IMR-90 (cell line): Measurements from ENCODE around the gene ABCA3. TPM values are rescaled to one million over a fixed set of nuclear protein-coding genes. Genes with fewer than 3 reads are reported as not detected.

Experiments
- ATAC-seq: fragments of 200-7000 bp; cut with Tn5 transposase; 2 replicates; pipeline ENCODE4 v1.9.1; 2020; ENCODE audit warnings: low read depth, mild to moderate bottlenecking, moderate library complexity
- BruUV-seq: library from RNA; stranded (reverse); fragments of 400-500 nt; replicated peaks from 2 replicates; lab custom pipeline; 2021; lab: Mats Ljungman, UMichigan
- CTCF ChIA-PET: fragments of 300-600 bp; formaldehyde crosslinking; extraction: SDS; loops from one replicate; lab custom pipeline; 2021; ENCODE audit warnings: antibody characterized with exemption; lab: Yijun Ruan, JAX
- POLR2A ChIA-PET: fragments of 300-600 bp; sonication (Branson Sonifier 250); formaldehyde crosslinking; loops from one replicate; lab custom pipeline; 2022; ENCODE audit warnings: antibody characterized with exemption; ENCODE audit not compliant: unreplicated experiment; lab: Charles Lee
- DNase-seq: peaks from one replicate; pipeline ENCODE4 v3.0.0; 2013
- H2AFZ ChIP-seq: replicated peaks from 2 replicates; pipeline ENCODE3; 2013; ENCODE audit warnings: low read length, mild to moderate bottlenecking; ENCODE audit not compliant: poor library complexity
- H2AK5ac ChIP-seq: 2 replicates; pipeline ENCODE4 v1.6.1; 2013; ENCODE audit warnings: low read depth, low read length, inconsistent platforms
- H2AK9ac ChIP-seq: replicated peaks from 2 replicates; pipeline ENCODE3; 2013; ENCODE audit warnings: mild to moderate bottlenecking, low read depth, low read length, moderate library complexity; ENCODE audit not compliant: poor library complexity
- H2BK120ac ChIP-seq: 2 replicates; pipeline ENCODE4 v1.6.1; 2013; ENCODE audit warnings: low read depth, low read length, inconsistent platforms
- H2BK15ac ChIP-seq: 3 replicates; pipeline ENCODE4 v1.6.1; 2013; ENCODE audit warnings: low read depth, low read length, inconsistent platforms
- H2BK20ac ChIP-seq: 2 replicates; pipeline ENCODE4 v1.6.1; 2013; ENCODE audit warnings: low read depth, mild to moderate bottlenecking, inconsistent platforms, low read length, moderate library complexity
- H2BK5ac ChIP-seq: 2 replicates; pipeline ENCODE4 v1.6.1; 2013; ENCODE audit warnings: mild to moderate bottlenecking, low read depth, low read length, inconsistent platforms; ENCODE audit not compliant: poor library complexity, severe bottlenecking
- H3K14ac ChIP-seq: replicated peaks from 2 replicates; pipeline ENCODE4 v1.6.1; 2013; ENCODE audit warnings: low read depth, low read length, inconsistent platforms
- H3K18ac ChIP-seq: 2 replicates; pipeline ENCODE4 v1.6.1; 2013; ENCODE audit warnings: low read depth, low read length, control low read depth
- H3K23ac ChIP-seq: 2 replicates; pipeline ENCODE4 v1.6.1; 2013; ENCODE audit warnings: low read depth, low read length, inconsistent platforms
- H3K27ac ChIP-seq: 2 replicates; pipeline ENCODE4 v1.5.1; 2013; ENCODE audit warnings: mild to moderate bottlenecking, control low read depth, low read length; ENCODE audit not compliant: insufficient read depth
- H3K27me3 ChIP-seq: 2 replicates; pipeline ENCODE4 v1.6.1; 2013; ENCODE audit warnings: low read length; ENCODE audit not compliant: control insufficient read depth, insufficient read depth
- H3K36me3 ChIP-seq: 2 replicates; pipeline ENCODE4 v1.6.1; 2013; ENCODE audit warnings: low read length, mixed read lengths; ENCODE audit not compliant: control insufficient read depth, insufficient read depth
- H3K4ac ChIP-seq: 2 replicates; pipeline ENCODE4 v1.6.1; 2013; ENCODE audit warnings: low read depth, low read length, inconsistent platforms
- H3K4me1 ChIP-seq: 2 replicates; pipeline ENCODE4 v1.6.1; 2013; ENCODE audit warnings: low read length, mixed read lengths; ENCODE audit not compliant: control insufficient read depth, insufficient read depth
- H3K4me2 ChIP-seq: 2 replicates; pipeline ENCODE4 v1.6.1; 2013; ENCODE audit warnings: low read depth, mild to moderate bottlenecking, control low read depth, low read length, moderate library complexity
- H3K4me3 ChIP-seq: 2 replicates; pipeline ENCODE4 v1.5.1; 2013; ENCODE audit warnings: low read depth, mild to moderate bottlenecking, control low read depth, low read length, moderate library complexity; ENCODE audit not compliant: insufficient read depth
- H3K56ac ChIP-seq: 2 replicates; pipeline ENCODE4 v1.6.1; 2013; ENCODE audit warnings: low read length, inconsistent platforms; ENCODE audit not compliant: insufficient read depth; ENCODE audit errors: extremely low read depth
- H3K79me1 ChIP-seq, 2 experiments: 2 replicates each; pipeline ENCODE4 v1.6.1; 2013; ENCODE audit warnings: low read length in 2 of 2, inconsistent platforms in 1 of 2, low read depth in 1 of 2
- H3K9ac ChIP-seq: 2 replicates; pipeline ENCODE4 v1.6.1; 2013; ENCODE audit warnings: low read depth, low read length, control low read depth
- H3K9me1 ChIP-seq: 2 replicates; pipeline ENCODE4 v1.6.1; 2013; ENCODE audit warnings: low read length, inconsistent platforms; ENCODE audit not compliant: insufficient read depth
- H3K9me3 ChIP-seq: 2 replicates; pipeline ENCODE4 v1.6.1; 2013; ENCODE audit warnings: low read length; ENCODE audit not compliant: control insufficient read depth, insufficient read depth
- H4K20me1 ChIP-seq: 2 replicates; pipeline ENCODE4 v1.6.1; 2013; ENCODE audit warnings: low read length, inconsistent platforms; ENCODE audit not compliant: insufficient read depth
- H4K5ac ChIP-seq: 2 replicates; pipeline ENCODE4 v1.6.1; 2013; ENCODE audit warnings: mild to moderate bottlenecking, low read depth, low read length, control low read depth
- H4K8ac ChIP-seq, 2 experiments: 2 replicates each; pipeline ENCODE4 v1.6.1; 2013; ENCODE audit warnings: low read depth in 2 of 2, low read length in 2 of 2, control low read depth in 1 of 2, inconsistent platforms in 1 of 2
- H4K91ac ChIP-seq: 2 replicates; pipeline ENCODE4 v1.6.1; 2013; ENCODE audit warnings: low read depth, low read length, inconsistent platforms; ENCODE audit not compliant: insufficient read depth
- BHLHE40 ChIP-seq: fragments of 150-350 bp; IDR thresholded peaks from 2 replicates; pipeline ENCODE4 v1.6.1; 2016; ENCODE audit warnings: mild to moderate bottlenecking, low read depth, low read length
- CEBPB ChIP-seq: IDR thresholded peaks from 2 replicates; pipeline ENCODE4 v1.6.1; 2012; ENCODE audit warnings: low read depth, low read length, improper control_type of control experiment
- CHD1 ChIP-seq: IDR thresholded peaks from 2 replicates; pipeline ENCODE4 v1.6.1; 2012; ENCODE audit warnings: low read depth, low read length, improper control_type of control experiment
- CTCF ChIP-seq: conservative IDR thresholded peaks from 2 replicates; pipeline ENCODE4 v1.5.1; 2012; ENCODE audit warnings: mild to moderate bottlenecking, low read depth, low read length, improper control_type of control experiment
- FOS ChIP-seq: fragments of 150-350 bp; IDR thresholded peaks from 2 replicates; pipeline ENCODE4 v1.6.1; 2016; ENCODE audit warnings: low read depth, low read length
- MAFK ChIP-seq: IDR thresholded peaks from 2 replicates; pipeline ENCODE4 v1.6.1; 2012; ENCODE audit warnings: low read depth, low read length, improper control_type of control experiment
- MAZ ChIP-seq: IDR thresholded peaks from 2 replicates; pipeline ENCODE4 v1.6.1; 2012; ENCODE audit warnings: low read depth, mild to moderate bottlenecking, low read length, improper control_type of control experiment, moderate library complexity, borderline replicate concordance
- MXI1 ChIP-seq: IDR thresholded peaks from 2 replicates; pipeline ENCODE4 v1.6.1; 2012; ENCODE audit warnings: low read depth, mild to moderate bottlenecking, low read length, moderate library complexity, borderline replicate concordance
- NFE2L2 ChIP-seq: fragments of 150-350 bp; IDR thresholded peaks from 2 replicates; pipeline ENCODE4 v1.6.1; 2016; ENCODE audit warnings: low read depth, mild to moderate bottlenecking, low read length
- POLR2A ChIP-seq: IDR thresholded peaks from 2 replicates; pipeline ENCODE4 v1.6.1; 2012; ENCODE audit warnings: mild to moderate bottlenecking, low read depth, low read length
- RAD21 ChIP-seq: IDR thresholded peaks from 2 replicates; pipeline ENCODE4 v1.6.1; 2012; ENCODE audit warnings: low read length, improper control_type of control experiment
- RCOR1 ChIP-seq: IDR thresholded peaks from 2 replicates; pipeline ENCODE4 v1.6.1; 2012; ENCODE audit warnings: mild to moderate bottlenecking, low read length, improper control_type of control experiment; ENCODE audit not compliant: insufficient replicate concordance
- RFX5 ChIP-seq: IDR thresholded peaks from 2 replicates; pipeline ENCODE4 v1.8.0; 2012; ENCODE audit warnings: low read depth, mild to moderate bottlenecking, low read length, moderate library complexity
- SMC3 ChIP-seq: fragments of 150-350 bp; IDR thresholded peaks from 2 replicates; pipeline ENCODE4 v1.6.1; 2016; ENCODE audit warnings: low read depth, mild to moderate bottlenecking, antibody characterized with exemption, low read length, moderate library complexity
- WGBS, 2 experiments: methylation state at CpG; one replicate each; pipeline versions ENCODE4 v1.1.5 to v1.1.7; 2013; ENCODE audit warnings: missing lambda C conversion rate in 2 of 2; ENCODE audit not compliant: insufficient read length in 1 of 2; ENCODE audit errors: extremely low coverage in 2 of 2; 5-methylcytosine and 5-hydroxymethylcytosine counted together
- dilution Hi-C: fragments of 300-500 bp; cut with HindIII; formaldehyde crosslinking; loops from one replicate; pipeline ENCODE4 v1.14.3; 2018; ENCODE audit warnings: low sequenced_read_pairs; ENCODE audit not compliant: unreplicated experiment
- in situ Hi-C: fragments of 300-500 bp; cut with MboI; formaldehyde crosslinking; loops from 3 replicates; pipeline ENCODE4 v1.14.3; 2019; ENCODE audit warnings: low sequenced_read_pairs, inconsistent platforms, mixed read lengths
- intact Hi-C: fragments of 100-400 bp; cut with micrococcal nuclease; formaldehyde crosslinking; loops from 2 replicates; pipeline ENCODE4 v1.10.0; 2022
- polyA plus RNA-seq, 3 experiments: library from polyadenylated mRNA; depleted of rRNA; stranded (reverse); fragments of >200 nt; gene quantifications; 2 replicates each; pipeline ENCODE4 v1.2.3, GENCODE V29; 2012; ENCODE audit warnings: low replicate concordance in 1 of 3
- total RNA-seq: library from RNA; depleted of rRNA; stranded (reverse); fragments of >200 nt; gene quantifications from 2 replicates; pipeline ENCODE4 v1.2.3, GENCODE V29; 2012
- TF ChIP-seq, protein P1 (sequence below): fragments of 150-350 bp; IDR thresholded peaks from 2 replicates; pipeline ENCODE4 v1.6.1; 2017; ENCODE audit warnings: mild to moderate bottlenecking, antibody characterized with exemption, low read length, low read depth
- TF ChIP-seq, protein P2 (sequence below): fragments of 150-350 bp; IDR thresholded peaks from 2 replicates; pipeline ENCODE4 v1.6.1; 2016; ENCODE audit warnings: low read depth, mild to moderate bottlenecking, low read length, moderate library complexity, borderline replicate concordance

The ABCA3 gene
- total and polyA plus RNA-seq, 2 of the 4 experiments (the other 2 are of a cell fraction), result 0.18 to 0.22 TPM

DNA sequence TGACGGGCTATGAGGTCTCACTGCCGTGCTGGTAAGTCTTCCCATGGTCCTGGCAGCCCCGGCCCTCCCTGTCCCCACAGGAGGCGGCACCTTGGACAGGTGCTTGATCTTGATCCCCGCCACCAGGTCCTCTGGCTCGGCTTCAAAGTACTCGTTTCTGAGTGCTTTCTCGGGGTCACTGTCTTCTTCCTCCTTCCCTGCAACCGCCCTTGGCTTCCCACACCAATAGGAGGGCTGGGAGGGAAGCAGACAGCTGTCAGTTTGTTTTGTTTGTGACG, 40.7 kb downstream of the ABCA3 start:
- intact Hi-C loops, result no loop called here
- POLR2A ChIA-PET, result no interaction called here
- H3K18ac ChIP-seq, result no peak overlapping the region

More for the DNA sequence above, 40.7 kb downstream of the ABCA3 start:
- Histone ChIP-seq H4K8ac (no peak overlapping the region), H3K27me3 (peaks cover 19% of the 10 kb centered on the region), H3K23ac (no peak overlapping the region), H2AFZ (no peak overlapping the region), H4K91ac (no peak overlapping the region), H3K4me2 (no peak overlapping the region), H3K9me1 (no peaks in the 10 kb centered on the region), H3K4me3 (no peak overlapping the region), H2BK120ac (no peak overlapping the region), H4K20me1 (no peaks in the 10 kb centered on the region), H3K36me3 (no peaks in the 10 kb centered on the region), H3K56ac (no peak overlapping the region), H2BK5ac (no peak overlapping the region), H3K9me3 (no peaks in the 10 kb centered on the region), H4K5ac (no peak overlapping the region), H2AK5ac (no peak overlapping the region), H2AK9ac (no peak overlapping the region), H2BK20ac (no peak overlapping the region), H3K79me1 (no peaks in the 10 kb centered on the region), H3K4me1 (no peaks in the 10 kb centered on the region), H3K27ac (no peak overlapping the region), H2BK15ac (no peak overlapping the region), H3K4ac (no peak overlapping the region), H3K9ac (no peak overlapping the region), H3K14ac (no peak overlapping the region)
- in situ Hi-C loops, result no loop called here
- TF ChIP-seq CHD1, result no peak
- no peak for TF ChIP-seq MAFK
- TF ChIP-seq MAZ, result no peak
- TF ChIP-seq RCOR1, result no peak
- no peak for TF ChIP-seq MXI1
- TF ChIP-seq, protein P1, sequence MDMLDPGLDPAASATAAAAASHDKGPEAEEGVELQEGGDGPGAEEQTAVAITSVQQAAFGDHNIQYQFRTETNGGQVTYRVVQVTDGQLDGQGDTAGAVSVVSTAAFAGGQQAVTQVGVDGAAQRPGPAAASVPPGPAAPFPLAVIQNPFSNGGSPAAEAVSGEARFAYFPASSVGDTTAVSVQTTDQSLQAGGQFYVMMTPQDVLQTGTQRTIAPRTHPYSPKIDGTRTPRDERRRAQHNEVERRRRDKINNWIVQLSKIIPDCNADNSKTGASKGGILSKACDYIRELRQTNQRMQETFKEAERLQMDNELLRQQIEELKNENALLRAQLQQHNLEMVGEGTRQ, result no peak
- TF ChIP-seq SMC3, result no peak
- no peak for TF ChIP-seq FOS
- TF ChIP-seq BHLHE40, result no peak
- no peak for TF ChIP-seq CTCF
- TF ChIP-seq POLR2A, result no peak
- no peak for TF ChIP-seq CEBPB
- TF ChIP-seq NFE2L2, result no peak
- TF ChIP-seq RFX5, result no peak
- TF ChIP-seq, protein P2, sequence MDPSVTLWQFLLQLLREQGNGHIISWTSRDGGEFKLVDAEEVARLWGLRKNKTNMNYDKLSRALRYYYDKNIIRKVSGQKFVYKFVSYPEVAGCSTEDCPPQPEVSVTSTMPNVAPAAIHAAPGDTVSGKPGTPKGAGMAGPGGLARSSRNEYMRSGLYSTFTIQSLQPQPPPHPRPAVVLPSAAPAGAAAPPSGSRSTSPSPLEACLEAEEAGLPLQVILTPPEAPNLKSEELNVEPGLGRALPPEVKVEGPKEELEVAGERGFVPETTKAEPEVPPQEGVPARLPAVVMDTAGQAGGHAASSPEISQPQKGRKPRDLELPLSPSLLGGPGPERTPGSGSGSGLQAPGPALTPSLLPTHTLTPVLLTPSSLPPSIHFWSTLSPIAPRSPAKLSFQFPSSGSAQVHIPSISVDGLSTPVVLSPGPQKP, result no peak
- TF ChIP-seq RAD21, result no peak
- 22% methylated on average over 4 of the region's 10 CpGs; no CpG with 5 or more reads in 1 of the 2 experiments for WGBS, 2 experiments
- no TSS peak for BruUV-seq
- dilution Hi-C loops, result no loop called here
- DNase-seq (no peak), ATAC-seq (no peak)
- CTCF ChIA-PET, result no interaction called here
